OCI-LY7 (cell line): Measurements from ENCODE around the gene DCC. TPM values are rescaled to one million over a fixed set of nuclear protein-coding genes. Genes with fewer than 3 reads are reported as not detected.
A peak's percentile ranks its signal among the peaks of the same experiment; 100 is the strongest.

Source experiments
- BruUV-seq: library from RNA; stranded (reverse); fragments of 400-500 nt; replicated peaks from 2 replicates; lab custom pipeline; 2021; lab: Mats Ljungman, UMichigan
- CTCF ChIA-PET: fragments of 300-600 bp; sonication (Branson Sonifier 250); formaldehyde crosslinking; loops from one replicate; lab custom pipeline; 2022; ENCODE audit warnings: antibody characterized with exemption; ENCODE audit not compliant: unreplicated experiment; lab: Charles Lee
- POLR2A ChIA-PET: fragments of 300-600 bp; sonication (Branson Sonifier 250); formaldehyde crosslinking; loops from one replicate; lab custom pipeline; 2022; ENCODE audit warnings: antibody characterized with exemption; lab: Charles Lee
- DNase-seq: peaks from one replicate; pipeline ENCODE4 v3.0.0-alpha.2; 2015; ENCODE audit warnings: low spot score
- H2AFZ ChIP-seq: fragments of 200-600 bp; sonication (generic), shearing (Covaris generic); 2 replicates; pipeline ENCODE4 v1.6.1; 2014; ENCODE audit warnings: mild to moderate bottlenecking, antibody characterized with exemption, low read length, moderate library complexity
- H3K27ac ChIP-seq: fragments of 200-600 bp; sonication (generic); 2 replicates; pipeline ENCODE4 v1.5.1; 2014; ENCODE audit warnings: mixed run types, low read depth, mild to moderate bottlenecking, moderate library complexity, low read length, inconsistent platforms; ENCODE audit not compliant: poor library complexity, severe bottlenecking
- H3K36me3 ChIP-seq: fragments of 200-600 bp; sonication (generic); 2 replicates; pipeline ENCODE4 v1.6.1; 2014; ENCODE audit warnings: mild to moderate bottlenecking, antibody characterized with exemption, low read length, moderate library complexity, mixed read lengths; ENCODE audit not compliant: insufficient read depth
- H3K4me1 ChIP-seq: fragments of 200-600 bp; sonication (generic); 2 replicates; pipeline ENCODE4 v1.5.1; 2014; ENCODE audit warnings: mild to moderate bottlenecking, low read length; ENCODE audit not compliant: insufficient read depth, poor library complexity, severe bottlenecking
- H3K4me2 ChIP-seq: fragments of 200-600 bp; sonication (generic); 2 replicates; pipeline ENCODE4 v1.6.1; 2014; ENCODE audit warnings: mild to moderate bottlenecking, low read length
- H3K4me3 ChIP-seq: fragments of 200-600 bp; sonication (generic); 2 replicates; pipeline ENCODE4 v1.5.1; 2014; ENCODE audit warnings: mild to moderate bottlenecking, low read depth, low read length; ENCODE audit not compliant: poor library complexity, severe bottlenecking
- H3K79me2 ChIP-seq: fragments of 200-600 bp; sonication (generic); 2 replicates; pipeline ENCODE4 v1.6.1; 2016; ENCODE audit warnings: low read depth, mild to moderate bottlenecking, low read length, moderate library complexity, mixed read lengths; ENCODE audit not compliant: insufficient read depth
- H3K9me2 ChIP-seq: fragments of 200-600 bp; sonication (generic); 2 replicates; pipeline ENCODE4 v1.6.1; 2016; ENCODE audit warnings: mild to moderate bottlenecking, low read length, mixed read lengths; ENCODE audit not compliant: insufficient read depth
- H3K9me3 ChIP-seq: fragments of 200-600 bp; sonication (generic); 2 replicates; pipeline ENCODE4 v1.6.1; 2014; ENCODE audit warnings: mild to moderate bottlenecking, mixed run types, low read length, mixed read lengths
- H4K20me1 ChIP-seq: fragments of 200-600 bp; sonication (generic); 2 replicates; pipeline ENCODE4 v1.6.1; 2014; ENCODE audit warnings: mild to moderate bottlenecking, antibody characterized with exemption, low read length, moderate library complexity, mixed read lengths; ENCODE audit not compliant: insufficient read depth
- CTCF ChIP-seq: fragments of 200-600 bp; sonication (generic); conservative IDR thresholded peaks from 2 replicates; pipeline ENCODE4 v1.5.1; 2014; ENCODE audit warnings: mild to moderate bottlenecking, antibody characterized with exemption, low read length, moderate library complexity, mixed read lengths
- EZH2phosphoT487 ChIP-seq: fragments of 200-600 bp; sonication (generic); IDR thresholded peaks from 2 replicates; pipeline ENCODE4 v1.6.1; 2018; ENCODE audit warnings: low read depth, borderline replicate concordance, mild to moderate bottlenecking, mixed run types, antibody characterized with exemption, low read length, moderate library complexity, mixed read lengths
- intact Hi-C: fragments of 100-400 bp; cut with micrococcal nuclease; formaldehyde crosslinking; loops from one replicate; pipeline ENCODE4 v1.10.0; 2022; ENCODE audit not compliant: unreplicated experiment
- total RNA-seq, 2 experiments: library from RNA; depleted of rRNA in 1 of 2; stranded (reverse); fragments of >200 nt in 1 of 2; shearing (Covaris generic) in 1 of 2; gene quantifications; 2 replicates each; pipeline ENCODE4 v1.2.3, GENCODE V29; 2014 to 2022

Gene DCC
- total RNA-seq, 2 experiments from 2014 or later, result not detected

- POLR2A ChIA-PET, result no interaction called here
- no peak for DNase-seq
- Histone ChIP-seq H3K36me3 (no peaks in the 10 kb centered on the region), H3K4me1 (no peaks in the 10 kb centered on the region), H3K27ac (no peak overlapping the region), H3K79me2 (no peaks in the 10 kb centered on the region), H3K9me3 (no peaks in the 10 kb centered on the region), H3K9me2 (no peaks in the 10 kb centered on the region), H3K4me2 (no peak overlapping the region), H4K20me1 (no peaks in the 10 kb centered on the region), H2AFZ (no peak overlapping the region), H3K4me3 (no peak overlapping the region)
- TF ChIP-seq CTCF (no peak), EZH2phosphoT487 (no peak)
- intact Hi-C loops, result no loop called here
- BruUV-seq, result no TSS peak
- CTCF ChIA-PET, result no interaction called here
Observed at GRCh38 chr18:53152476-53152875, 812.5 kb downstream of the DCC start.

GRCh38 chr18:53153281-53153680 lies 813.3 kb downstream of the DCC start:
- no peak overlapping the region for H3K4me3 ChIP-seq
- H3K27ac ChIP-seq, result no peak overlapping the region
- H4K20me1 ChIP-seq, result no peaks in the 10 kb centered on the region
- no TSS peak for BruUV-seq
- no peak for TF ChIP-seq EZH2phosphoT487
- peak; percentile 74 for TF ChIP-seq CTCF
- CTCF ChIA-PET, result no interaction called here
- H3K9me3 ChIP-seq, result no peaks in the 10 kb centered on the region
- H3K79me2 ChIP-seq, result no peaks in the 10 kb centered on the region
- peak; percentile 3 for DNase-seq
- no peak overlapping the region for H2AFZ ChIP-seq
- intact Hi-C loops, result no loop called here
- H3K4me2 ChIP-seq, result no peak overlapping the region
- H3K9me2 ChIP-seq, result no peaks in the 10 kb centered on the region
- H3K36me3 ChIP-seq, result no peaks in the 10 kb centered on the region
- POLR2A ChIA-PET, result no interaction called here
- no peaks in the 10 kb centered on the region for H3K4me1 ChIP-seq

GRCh38 chr18:53153800-53154199 lies 813.8 kb downstream of the DCC start:
- Histone ChIP-seq H3K4me2 (no peak overlapping the region), H3K9me2 (no peaks in the 10 kb centered on the region), H3K27ac (no peak overlapping the region), H3K4me1 (no peaks in the 10 kb centered on the region), H3K9me3 (no peaks in the 10 kb centered on the region), H3K4me3 (no peak overlapping the region), H2AFZ (no peak overlapping the region), H4K20me1 (no peaks in the 10 kb centered on the region), H3K36me3 (no peaks in the 10 kb centered on the region), H3K79me2 (no peaks in the 10 kb centered on the region)
- ChIA-PET POLR2A (no interaction called here), CTCF (no interaction called here)
- TF ChIP-seq CTCF (no peak), EZH2phosphoT487 (no peak)
- no peak for DNase-seq
- no TSS peak for BruUV-seq
- intact Hi-C loops, result no loop called here
